Measurements from ENCODE around the gene GDA.

Gene GDA

DNA sequence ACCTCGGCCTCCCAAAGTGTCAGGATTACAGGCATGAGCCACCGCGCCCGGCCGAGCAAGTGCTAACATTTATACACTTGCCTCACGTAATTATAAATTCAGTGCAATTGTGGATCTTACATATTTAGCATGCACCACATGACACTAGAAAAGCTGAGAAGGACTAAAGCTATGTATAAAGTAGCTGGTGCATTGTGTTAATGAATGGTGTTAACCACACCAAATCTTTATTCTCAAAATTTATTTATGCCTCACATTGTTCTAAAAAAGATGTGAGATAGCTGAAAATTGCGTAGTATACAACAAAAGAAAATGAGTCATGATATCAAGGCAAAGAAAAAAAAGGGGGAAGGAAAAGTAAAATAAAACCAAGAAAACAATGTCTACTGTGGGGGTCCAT lies 54.8 kb downstream of the GDA start:
- ATAC-seq (ENCODE audit: low read depth) (no peak), DNase-seq (ENCODE audit: low spot score in 2 of 2) (no peak)
- Mint-ChIP-seq H3K4me1 (no peaks in the 10 kb centered on the region), H3K27ac (no peak overlapping the region), H3K27me3 (peaks cover 7% of the 10 kb centered on the region), H3K36me3 (no peaks in the 10 kb centered on the region), H3K4me3 (no peak overlapping the region), H3K9me3 (no peaks in the 10 kb centered on the region)

GRCh38 chr9:72205513-72205912 lies 56.3 kb downstream of the GDA start:
- no peaks in the 10 kb centered on the region for H3K4me1 Mint-ChIP-seq
- H3K4me3 Mint-ChIP-seq, result no peak overlapping the region
- no peak for ATAC-seq (ENCODE audit: low read depth)
- H3K9me3 Mint-ChIP-seq, result no peaks in the 10 kb centered on the region
- peaks cover 5% of the 10 kb centered on the region for H3K27me3 Mint-ChIP-seq
- H3K36me3 Mint-ChIP-seq, result no peaks in the 10 kb centered on the region
- H3K27ac Mint-ChIP-seq, result no peak overlapping the region
- no peak for DNase-seq (ENCODE audit: low spot score in 2 of 2)

DNA sequence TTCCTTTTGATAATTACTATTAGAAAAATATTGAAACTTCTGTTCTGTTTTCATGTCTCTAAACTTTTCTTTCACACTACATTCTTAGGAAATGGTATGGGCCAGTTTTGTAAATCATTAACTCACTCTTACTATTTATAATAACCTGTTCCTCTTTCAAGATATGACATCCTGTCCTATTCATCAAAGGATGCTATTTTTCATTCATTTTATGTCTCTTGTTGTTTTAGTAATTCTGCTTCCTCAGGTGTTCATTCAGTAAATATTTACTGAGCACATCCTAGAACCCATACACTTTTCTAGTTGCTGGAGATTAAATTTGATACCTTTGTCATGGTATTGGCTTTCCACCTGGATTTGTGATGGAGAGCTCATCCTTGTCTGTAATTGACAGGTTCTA lies 58.0 kb downstream of the GDA start:
- no peaks in the 10 kb centered on the region for H3K4me1 Mint-ChIP-seq
- no peak for DNase-seq (ENCODE audit: low spot score in 2 of 2)
- no peak overlapping the region for H3K27ac Mint-ChIP-seq
- no peaks in the 10 kb centered on the region for H3K36me3 Mint-ChIP-seq
- no peak overlapping the region for H3K4me3 Mint-ChIP-seq
- no peak for ATAC-seq (ENCODE audit: low read depth)
- peaks cover 4% of the 10 kb centered on the region for H3K27me3 Mint-ChIP-seq
- no peaks in the 10 kb centered on the region for H3K9me3 Mint-ChIP-seq

DNA sequence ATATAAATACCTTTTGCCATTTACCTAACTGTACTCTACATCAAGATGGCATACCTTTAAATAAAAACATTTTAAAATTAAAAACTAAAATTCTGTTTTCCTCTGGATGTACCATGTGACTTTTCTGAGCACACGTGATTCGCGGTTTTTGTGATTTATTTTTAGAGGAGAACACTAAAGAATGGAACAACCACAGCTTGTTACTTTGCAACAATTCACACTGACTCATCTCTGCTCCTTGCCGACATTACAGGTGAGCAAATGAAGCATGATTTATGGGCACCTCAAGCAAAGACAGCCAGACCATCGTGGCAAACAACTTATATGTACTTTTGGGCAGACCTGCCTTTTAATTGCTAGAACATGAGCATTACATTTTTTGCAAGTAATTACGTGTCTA lies 61.3 kb downstream of the GDA start:
- no peaks in the 10 kb centered on the region for H3K36me3 Mint-ChIP-seq
- H3K4me3 Mint-ChIP-seq, result no peak overlapping the region

DNA sequence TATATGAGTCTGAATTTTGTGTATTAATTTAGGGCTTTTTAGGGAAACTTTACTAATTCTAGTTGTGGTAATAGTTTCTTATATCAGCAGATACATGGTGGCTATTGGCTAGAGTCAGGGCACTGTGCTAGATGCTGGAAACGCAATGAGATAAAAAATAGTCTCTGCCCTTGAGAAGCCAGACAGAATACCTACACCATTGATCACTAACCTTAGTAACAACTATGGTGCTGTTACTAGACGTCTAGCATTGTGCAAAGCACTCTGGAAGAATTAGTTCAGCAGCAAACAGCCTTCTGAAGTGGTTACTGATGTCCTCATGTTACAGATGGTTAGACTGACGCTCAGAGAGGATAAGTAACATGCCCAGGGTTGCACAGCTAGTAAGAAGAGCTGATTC lies 61.8 kb downstream of the GDA start:
- H3K4me1 Mint-ChIP-seq, result no peaks in the 10 kb centered on the region
- no peak overlapping the region for H3K27ac Mint-ChIP-seq
- peaks cover 9% of the 10 kb centered on the region for H3K27me3 Mint-ChIP-seq
- H3K36me3 Mint-ChIP-seq, result no peaks in the 10 kb centered on the region
- no peak overlapping the region for H3K4me3 Mint-ChIP-seq
- ATAC-seq (ENCODE audit: low read depth), result no peak
- H3K9me3 Mint-ChIP-seq, result no peaks in the 10 kb centered on the region
- DNase-seq (ENCODE audit: low spot score in 2 of 2), result no peak

More for the DNA sequence above, 61.3 kb downstream of the GDA start:
- Mint-ChIP-seq H3K4me1 (no peaks in the 10 kb centered on the region), H3K27me3 (peaks cover 9% of the 10 kb centered on the region), H3K9me3 (no peaks in the 10 kb centered on the region), H3K27ac (no peak overlapping the region)
- no peak for ATAC-seq (ENCODE audit: low read depth)
- DNase-seq (ENCODE audit: low spot score in 2 of 2), result no peak

DNA sequence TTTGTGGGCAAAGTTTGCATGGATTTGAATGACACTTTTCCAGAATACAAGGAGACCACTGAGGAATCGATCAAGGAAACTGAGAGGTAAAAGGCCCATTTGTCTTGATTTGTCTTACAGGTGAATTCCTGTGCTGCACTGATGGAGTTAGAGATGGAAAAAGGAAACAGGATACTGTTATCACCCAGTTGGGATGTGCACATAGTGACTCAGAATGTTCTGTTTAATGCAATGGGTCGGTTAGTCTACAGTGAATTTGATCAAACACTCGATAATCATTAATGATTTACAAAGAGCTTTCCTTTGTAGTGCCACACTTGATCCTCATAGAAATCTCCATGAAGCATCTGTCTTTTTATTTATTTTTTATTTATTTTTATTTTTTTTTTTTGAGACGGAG lies 64.7 kb downstream of the GDA start:
- peaks cover 9% of the 10 kb centered on the region for H3K27me3 Mint-ChIP-seq
- ATAC-seq (ENCODE audit: low read depth) (no peak), DNase-seq (ENCODE audit: low spot score in 2 of 2) (no peak)
- no peaks in the 10 kb centered on the region for H3K36me3 Mint-ChIP-seq
- H3K9me3 Mint-ChIP-seq, result no peaks in the 10 kb centered on the region
- H3K4me3 Mint-ChIP-seq, result no peak overlapping the region
- H3K27ac Mint-ChIP-seq, result no peak overlapping the region
- no peaks in the 10 kb centered on the region for H3K4me1 Mint-ChIP-seq

DNA sequence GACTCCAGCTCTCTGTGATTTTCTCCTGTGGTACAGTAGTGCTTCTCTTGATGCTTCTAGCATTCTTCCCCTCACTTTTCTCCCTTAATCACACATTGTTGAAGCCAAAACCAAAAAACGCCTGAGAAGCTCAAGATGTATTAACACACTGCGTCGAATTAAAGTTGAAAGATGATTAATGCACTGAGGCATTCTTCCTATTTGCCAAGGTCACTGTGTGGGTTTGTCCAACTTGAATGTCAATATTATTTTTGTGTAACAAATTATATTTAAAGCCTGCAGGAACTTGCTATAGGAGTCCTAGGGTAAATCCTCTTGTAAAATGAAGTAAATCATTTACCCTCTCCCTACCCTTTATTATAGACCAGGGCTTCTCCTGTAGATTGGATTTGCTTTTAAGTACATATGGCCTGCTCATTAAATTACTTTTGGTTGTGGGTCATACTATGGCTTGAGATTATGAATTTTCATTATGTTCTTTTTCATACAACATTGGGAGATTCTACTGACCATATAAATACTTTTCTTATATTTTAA lies 68.1 kb downstream of the GDA start:
- H3K4me3 Mint-ChIP-seq, result no peak overlapping the region
- no peaks in the 10 kb centered on the region for H3K4me1 Mint-ChIP-seq
- no peaks in the 10 kb centered on the region for H3K9me3 Mint-ChIP-seq
- DNase-seq (ENCODE audit: low spot score in 2 of 2), result no peak
- ATAC-seq (ENCODE audit: low read depth), result no peak
- H3K36me3 Mint-ChIP-seq, result no peaks in the 10 kb centered on the region
- H3K27me3 Mint-ChIP-seq, result peaks cover 8% of the 10 kb centered on the region
- no peak overlapping the region for H3K27ac Mint-ChIP-seq

- H3K4me1 Mint-ChIP-seq, result no peaks in the 10 kb centered on the region
- H3K9me3 Mint-ChIP-seq, result peaks cover 1% of the 10 kb centered on the region
- no peak overlapping the region for H3K4me3 Mint-ChIP-seq
- no peaks in the 10 kb centered on the region for H3K36me3 Mint-ChIP-seq
- DNase-seq (ENCODE audit: low spot score in 2 of 2) (no peak), ATAC-seq (ENCODE audit: low read depth) (no peak)
- H3K27me3 Mint-ChIP-seq, result peaks cover 5% of the 10 kb centered on the region
- H3K27ac Mint-ChIP-seq, result no peak overlapping the region
These were observed 71.3 kb downstream of the GDA start for GRCh38 chr9:72220589-72220988.

DNA sequence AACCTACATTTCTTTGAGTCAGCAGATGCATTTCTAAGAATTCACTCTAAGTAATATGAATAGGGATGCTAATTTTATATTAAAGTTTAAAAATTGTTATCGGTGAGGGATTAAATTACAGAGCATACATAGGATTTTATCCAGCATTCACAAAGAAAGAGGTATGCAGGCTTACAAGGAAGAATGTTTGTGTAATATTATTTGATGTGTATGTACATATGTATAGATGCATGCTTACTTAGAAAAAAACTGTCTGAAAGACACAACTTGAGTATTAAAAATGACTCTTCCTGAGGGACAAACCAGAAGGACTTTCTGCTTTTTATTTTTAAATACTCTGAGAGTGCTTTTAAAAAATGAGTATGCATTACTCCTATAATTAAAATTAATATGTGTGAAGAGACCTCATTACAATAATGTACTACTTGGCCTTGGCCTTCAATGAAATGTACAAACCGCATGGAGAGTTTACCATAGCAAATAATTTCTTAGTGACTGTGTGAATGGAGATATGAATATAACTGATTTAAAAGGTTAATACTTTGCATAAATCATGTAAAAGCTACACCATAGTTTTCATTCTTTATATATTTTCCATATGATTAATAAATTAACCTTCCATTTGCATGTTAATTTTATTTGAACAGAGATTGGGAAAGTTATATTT lies 77.0 kb downstream of the GDA start:
- Mint-ChIP-seq H3K27me3 (peaks cover 5% of the 10 kb centered on the region), H3K4me3 (no peak overlapping the region), H3K9me3 (peaks cover 1% of the 10 kb centered on the region), H3K27ac (no peak overlapping the region), H3K36me3 (no peaks in the 10 kb centered on the region), H3K4me1 (no peaks in the 10 kb centered on the region)
- ATAC-seq (ENCODE audit: low read depth) (no peak), DNase-seq (ENCODE audit: low spot score in 2 of 2) (no peak)

DNA sequence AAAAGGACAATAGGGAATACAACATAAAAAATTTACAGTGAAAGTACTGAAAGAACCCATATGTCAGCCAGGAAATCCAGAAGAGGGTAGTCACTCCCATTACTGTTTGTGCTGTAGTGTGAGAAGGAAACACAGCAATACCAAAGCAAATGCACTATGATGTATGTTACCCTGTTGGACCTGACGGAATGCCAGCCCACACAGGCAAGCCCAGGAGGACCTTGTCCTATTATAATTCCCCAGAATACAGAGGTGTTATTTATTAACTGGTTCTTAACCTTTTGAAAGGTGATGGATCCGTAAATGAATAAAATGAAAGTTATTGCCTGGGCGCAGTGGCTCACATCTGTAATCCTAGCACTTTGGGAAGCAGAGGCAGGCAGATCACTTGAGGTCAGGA lies 79.0 kb downstream of the GDA start:
- H3K27ac Mint-ChIP-seq, result no peak overlapping the region
- no peaks in the 10 kb centered on the region for H3K36me3 Mint-ChIP-seq
- H3K27me3 Mint-ChIP-seq, result no peaks in the 10 kb centered on the region
- no peak overlapping the region for H3K4me3 Mint-ChIP-seq
- no peaks in the 10 kb centered on the region for H3K4me1 Mint-ChIP-seq
- ATAC-seq (ENCODE audit: low read depth) (no peak), DNase-seq (ENCODE audit: low spot score in 2 of 2) (no peak)
- H3K9me3 Mint-ChIP-seq, result no peaks in the 10 kb centered on the region

DNA sequence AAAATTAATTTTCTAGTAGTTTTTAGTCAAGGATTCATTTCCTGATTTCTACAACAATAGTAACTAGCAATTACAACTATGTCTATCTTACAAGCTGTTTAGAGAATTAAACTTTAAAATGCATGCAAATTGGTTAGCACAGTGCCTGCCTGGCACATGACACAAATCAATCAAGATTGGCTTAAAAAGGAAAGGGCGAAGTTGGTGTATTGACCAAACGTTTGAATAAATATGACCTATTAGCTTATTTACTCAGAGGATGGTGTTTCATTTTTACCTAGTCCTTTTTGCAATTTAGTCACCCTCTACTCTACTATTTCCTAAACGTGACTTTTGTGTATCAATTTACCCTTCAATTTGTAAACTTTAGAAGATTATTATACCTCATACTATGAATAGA lies 83.5 kb downstream of the GDA start:
- Mint-ChIP-seq H3K4me1 (no peaks in the 10 kb centered on the region), H3K36me3 (no peaks in the 10 kb centered on the region), H3K27me3 (no peaks in the 10 kb centered on the region), H3K27ac (no peak overlapping the region), H3K9me3 (no peaks in the 10 kb centered on the region), H3K4me3 (no peak overlapping the region)
- DNase-seq (ENCODE audit: low spot score in 2 of 2) (no peak), ATAC-seq (ENCODE audit: low read depth) (no peak)

- H3K9me3 Mint-ChIP-seq, result no peaks in the 10 kb centered on the region
- H3K27me3 Mint-ChIP-seq, result peaks cover 7% of the 10 kb centered on the region
- no peak overlapping the region for H3K27ac Mint-ChIP-seq
- no peaks in the 10 kb centered on the region for H3K4me1 Mint-ChIP-seq
- no peaks in the 10 kb centered on the region for H3K36me3 Mint-ChIP-seq
- DNase-seq (ENCODE audit: low spot score in 2 of 2) (no peak), ATAC-seq (ENCODE audit: low read depth) (no peak)
- no peak overlapping the region for H3K4me3 Mint-ChIP-seq
These were observed 98.3 kb downstream of the GDA start for GRCh38 chr9:72247549-72247948.

GRCh38 chr9:72251589-72251988 lies 102.3 kb downstream of the GDA start:
- no peaks in the 10 kb centered on the region for H3K36me3 Mint-ChIP-seq
- H3K9me3 Mint-ChIP-seq, result no peaks in the 10 kb centered on the region
- no peak overlapping the region for H3K27ac Mint-ChIP-seq
- ATAC-seq (ENCODE audit: low read depth) (no peak), DNase-seq (ENCODE audit: low spot score in 2 of 2) (no peak)
- H3K27me3 Mint-ChIP-seq, result peaks cover 14% of the 10 kb centered on the region
- H3K4me3 Mint-ChIP-seq, result no peak overlapping the region
- no peaks in the 10 kb centered on the region for H3K4me1 Mint-ChIP-seq

GRCh38 chr9:72254901-72255545 lies 105.8 kb downstream of the GDA start:
- Mint-ChIP-seq H3K4me1 (no peaks in the 10 kb centered on the region), H3K27ac (no peak overlapping the region), H3K27me3 (peaks cover 15% of the 10 kb centered on the region), H3K9me3 (no peaks in the 10 kb centered on the region), H3K36me3 (no peaks in the 10 kb centered on the region), H3K4me3 (no peak overlapping the region)
- no peak for DNase-seq (ENCODE audit: low spot score in 2 of 2)
- no peak for ATAC-seq (ENCODE audit: low read depth)

- DNase-seq (ENCODE audit: low spot score in 2 of 2) (no peak), ATAC-seq (ENCODE audit: low read depth) (no peak)
- H3K4me3 Mint-ChIP-seq, result no peak overlapping the region
- no peaks in the 10 kb centered on the region for H3K9me3 Mint-ChIP-seq
- peaks cover 15% of the 10 kb centered on the region for H3K27me3 Mint-ChIP-seq
- H3K27ac Mint-ChIP-seq, result no peak overlapping the region
- H3K36me3 Mint-ChIP-seq, result no peaks in the 10 kb centered on the region
- H3K4me1 Mint-ChIP-seq, result no peaks in the 10 kb centered on the region
These were observed 106.3 kb downstream of the GDA start for GRCh38 chr9:72255569-72255968.
